Middle frontal gyrus (tissue), 1 donor: ENCODE results near the gene CPXM2.

Source experiments
- DNase-seq: peaks from one replicate; pipeline ENCODE4 v3.0.0-alpha.2; 2015; ENCODE audit warnings: low spot score; ENCODE audit errors: extremely low spot score

CPXM2 gene

DNA sequence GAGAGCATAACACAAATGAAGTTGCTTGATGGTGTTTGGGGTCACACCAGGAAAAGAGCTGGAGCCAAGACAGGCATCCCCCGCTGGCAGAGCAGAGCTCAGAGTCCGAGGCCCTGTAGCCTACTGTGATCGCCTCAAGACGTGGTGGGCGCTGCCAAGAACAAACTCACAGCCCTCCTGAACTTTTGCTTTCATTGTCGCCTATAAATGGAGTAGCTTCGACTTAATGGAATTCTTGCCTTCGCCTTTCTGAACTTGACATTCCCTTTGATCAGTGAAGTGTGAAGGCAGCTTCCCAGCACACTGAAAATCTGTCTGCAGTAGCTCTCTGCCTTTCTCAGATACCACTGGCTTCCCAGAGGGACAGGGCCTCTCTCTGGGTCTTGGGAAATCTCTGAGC lies 21.3 kb downstream of the CPXM2 start:
- no peak for DNase-seq

GRCh38 chr10:123869020-123869414 lies 22.6 kb downstream of the CPXM2 start:
- DNase-seq = no peak

- DNase-seq = no peak
These were observed 23.3 kb downstream of the CPXM2 start for GRCh38 chr10:123868038-123869019.

DNA sequence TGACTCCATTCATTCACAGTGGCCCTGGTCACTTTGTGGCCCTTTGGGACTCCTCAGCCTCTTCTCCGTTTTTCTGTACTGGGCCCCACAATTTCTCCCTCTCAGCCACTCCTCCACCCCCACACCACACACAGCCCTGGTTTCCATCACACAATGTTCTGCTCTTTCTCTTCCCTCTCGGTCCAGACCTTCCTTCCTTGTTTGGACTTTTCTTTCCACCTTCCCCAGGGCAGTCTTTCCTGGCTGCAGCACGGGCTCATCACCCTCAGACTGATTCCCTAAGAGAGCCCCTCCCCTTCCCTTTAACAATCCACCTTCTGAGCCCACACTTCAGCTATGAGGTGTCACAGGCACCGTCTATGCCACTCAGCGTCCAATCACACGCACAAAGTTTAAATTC lies 25.7 kb downstream of the CPXM2 start:
- DNase-seq = no peak

GRCh38 chr10:123865350-123865749 lies 26.3 kb downstream of the CPXM2 start:
- DNase-seq = no peak

DNA sequence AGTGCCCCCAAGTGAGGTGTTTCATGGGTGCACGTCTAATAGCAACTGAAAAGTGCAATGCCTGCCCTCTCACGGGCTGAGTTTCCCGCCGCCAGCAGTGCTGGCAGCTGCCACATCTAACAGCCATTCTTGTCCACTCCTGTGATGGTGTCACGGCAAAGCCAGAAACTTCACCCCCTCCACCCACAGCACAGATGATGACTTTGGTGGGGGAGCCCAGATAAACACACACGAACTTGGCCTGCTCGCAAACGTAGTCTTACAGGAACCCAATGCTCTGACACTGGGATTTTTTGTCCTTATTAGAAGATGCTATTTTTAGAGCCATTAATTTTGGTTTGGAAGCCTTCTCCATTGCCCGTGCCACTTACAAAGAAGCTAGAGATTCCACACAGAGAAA lies 26.7 kb downstream of the CPXM2 start:
- DNase-seq = no peak

DNA sequence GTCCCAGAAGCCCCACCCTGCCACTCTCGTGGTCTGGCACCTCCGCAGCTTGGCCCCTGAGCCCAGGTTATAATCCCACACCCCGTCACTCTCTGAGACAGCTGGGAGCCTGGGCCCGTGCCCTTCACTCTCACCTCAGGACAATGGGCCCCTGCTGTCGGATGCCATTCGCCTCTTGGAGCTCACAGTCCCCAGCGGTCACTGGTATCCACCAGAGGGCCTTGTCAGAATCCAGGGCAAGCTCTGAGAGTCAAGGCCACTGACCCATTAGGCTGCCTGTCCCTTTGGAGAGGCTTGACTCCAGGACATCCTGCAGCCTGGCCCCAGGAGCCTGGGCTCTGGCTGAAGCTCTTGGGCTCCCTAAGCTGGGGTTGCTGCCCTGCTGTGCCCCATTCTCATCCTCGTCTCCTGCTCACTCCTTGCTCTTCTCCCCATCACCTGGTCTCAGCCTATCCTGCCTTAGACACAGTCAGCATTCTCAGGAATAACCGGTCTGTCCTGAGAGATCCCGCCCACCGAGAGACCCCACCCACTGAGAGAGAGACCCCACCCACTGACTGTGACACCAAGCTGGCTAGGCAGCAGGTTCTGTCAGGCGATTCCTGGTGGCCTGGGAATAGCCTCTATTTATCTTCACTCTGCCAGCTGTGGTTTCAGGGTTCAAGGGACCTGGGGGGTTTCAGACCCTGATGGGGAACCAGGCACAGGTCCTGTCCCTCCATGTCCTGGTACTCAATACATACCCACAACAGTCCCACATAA lies 27.7 kb downstream of the CPXM2 start:
- DNase-seq = no peak

- no peak for DNase-seq
These were observed 28.4 kb downstream of the CPXM2 start for GRCh38 chr10:123863183-123863575.

DNA sequence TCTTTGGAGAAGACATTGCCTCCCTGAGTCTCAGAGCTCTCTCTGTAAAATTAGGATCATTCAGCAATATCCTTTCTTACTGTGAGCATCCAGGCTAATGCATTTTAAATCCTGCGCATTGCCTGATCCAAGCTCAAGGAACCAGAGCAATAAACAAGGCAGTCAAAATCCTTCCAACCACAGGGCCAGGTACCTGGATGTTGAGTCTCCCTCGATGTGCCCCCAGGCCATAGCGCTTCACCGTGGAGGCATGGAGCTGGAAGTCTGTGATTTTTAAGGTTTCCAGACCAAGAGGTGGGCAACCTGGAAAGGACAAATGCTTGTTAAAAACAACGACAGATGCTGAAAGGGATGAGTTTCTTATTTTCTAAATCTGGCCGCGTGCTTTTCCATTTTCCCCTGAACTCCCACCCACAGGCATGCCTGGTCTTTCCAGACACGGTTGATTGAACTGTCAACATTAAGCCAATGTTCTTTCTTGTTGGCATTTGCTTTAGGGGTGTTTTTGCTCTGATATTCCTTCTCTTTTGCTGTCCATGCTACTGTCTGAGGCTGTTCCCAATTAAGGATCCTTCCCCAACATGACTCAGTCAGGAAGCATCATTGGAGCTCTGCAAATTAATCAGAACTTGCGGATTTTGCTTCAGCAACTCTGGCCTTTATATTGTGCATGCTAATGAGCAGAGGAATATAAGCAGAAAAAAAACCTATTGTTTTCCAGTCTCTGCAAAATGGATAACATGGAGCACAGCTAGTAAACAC lies 29.0 kb downstream of the CPXM2 start:
- DNase-seq = no peak

- no peak for DNase-seq
These were observed 30.8 kb downstream of the CPXM2 start for GRCh38 chr10:123860856-123861255.

GRCh38 chr10:123860209-123860608 lies 31.4 kb downstream of the CPXM2 start:
- no peak for DNase-seq

GRCh38 chr10:123859653-123860050 lies 32.0 kb downstream of the CPXM2 start:
- no peak for DNase-seq

GRCh38 chr10:123858907-123859652 lies 32.5 kb downstream of the CPXM2 start:
- no peak for DNase-seq

DNA sequence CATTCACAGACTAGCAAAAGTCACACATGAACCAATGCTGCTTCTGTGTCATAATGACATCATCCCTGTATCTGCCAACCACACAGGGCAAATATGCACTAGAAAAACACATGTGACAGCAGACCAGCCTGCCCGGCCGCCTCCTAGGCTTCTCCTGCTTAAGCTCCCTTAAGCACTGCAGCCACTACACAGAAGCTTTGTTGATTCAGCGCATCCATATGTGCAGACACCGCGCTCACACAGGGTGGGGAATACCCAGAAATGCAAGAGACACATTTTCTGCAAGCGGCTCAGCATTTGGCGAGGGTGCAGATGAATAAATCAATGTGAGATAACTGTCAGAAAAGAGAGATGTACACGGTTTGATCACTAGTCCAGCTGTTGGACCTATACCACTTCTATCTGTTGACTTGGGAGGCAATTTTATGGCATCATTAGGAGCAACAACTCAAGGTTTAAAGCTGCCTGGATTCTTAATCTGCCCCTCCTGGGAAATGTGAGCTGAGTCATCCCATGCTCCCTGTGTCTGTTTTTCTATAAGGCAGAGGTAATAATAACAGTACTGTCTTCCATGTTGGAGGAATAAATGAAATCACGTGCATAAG lies 33.4 kb downstream of the CPXM2 start:
- no peak for DNase-seq

- DNase-seq = no peak
These were observed 34.0 kb downstream of the CPXM2 start for GRCh38 chr10:123857616-123858015.

- DNase-seq = no peak
These were observed 36.5 kb downstream of the CPXM2 start for GRCh38 chr10:123855008-123855684.

DNA sequence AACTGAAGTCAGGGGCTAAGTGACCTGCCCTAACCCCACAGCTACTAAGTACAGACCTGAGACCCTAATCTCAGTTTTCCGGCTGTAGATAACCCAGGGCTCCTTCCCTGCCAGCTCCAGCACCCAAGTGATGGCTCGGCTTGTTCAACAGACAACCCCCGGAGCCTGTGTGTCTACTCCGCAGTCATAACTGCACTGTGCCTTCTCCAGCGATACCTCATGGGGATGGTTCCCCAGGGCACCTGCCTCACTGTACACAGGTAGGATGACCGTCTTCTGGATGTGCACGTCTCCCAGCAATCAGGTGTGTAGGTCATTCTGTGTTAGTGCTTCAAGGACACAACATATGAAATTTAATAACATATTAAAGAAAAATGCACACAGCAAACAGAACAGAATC lies 37.1 kb downstream of the CPXM2 start:
- no peak for DNase-seq

DNA sequence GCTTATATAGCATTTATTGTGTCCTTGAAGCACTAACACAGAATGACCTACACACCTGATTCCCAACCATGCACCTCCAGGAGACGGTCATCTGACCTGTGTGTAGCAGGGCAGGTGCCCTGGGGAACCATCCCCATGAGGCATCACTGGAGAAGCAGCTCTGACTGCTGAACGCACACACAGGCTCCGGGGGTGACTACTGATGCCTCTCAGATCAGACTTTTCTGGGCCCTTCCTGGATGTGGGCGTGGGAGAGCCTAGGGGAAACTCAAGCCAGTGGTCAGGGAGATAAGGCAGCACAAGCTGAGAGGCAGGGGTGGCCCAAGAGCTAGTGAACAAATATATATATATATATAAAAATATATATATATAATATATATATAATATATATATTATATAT lies 37.6 kb downstream of the CPXM2 start:
- DNase-seq = no peak

DNA sequence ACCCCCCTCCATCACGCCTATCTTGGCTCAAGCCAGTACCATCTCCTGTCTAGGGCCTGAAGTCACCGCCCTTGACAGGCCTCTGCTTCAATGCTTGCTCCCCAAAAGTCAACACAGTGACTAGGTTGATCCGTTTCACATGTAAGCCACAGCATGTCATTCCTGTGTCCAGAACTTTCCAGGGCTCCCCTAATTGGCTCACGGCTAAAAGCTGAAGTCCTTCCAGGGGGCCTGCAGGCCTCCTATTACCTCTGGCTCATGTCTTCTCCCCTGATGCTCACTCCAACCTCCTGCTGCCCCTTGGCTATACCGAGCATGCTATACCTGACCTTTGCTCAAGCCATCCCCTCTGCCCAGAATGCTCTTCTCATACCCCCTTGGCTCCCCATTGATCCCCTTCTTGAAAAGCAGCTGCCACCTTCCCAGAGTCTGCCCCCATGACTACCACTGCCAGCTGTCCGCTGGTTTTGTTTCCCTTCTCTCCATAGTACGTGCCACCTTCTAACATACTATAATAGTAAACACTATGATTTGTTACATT lies 39.1 kb downstream of the CPXM2 start:
- DNase-seq = no peak
